HG03469 (cell line): ENCODE measurements around the gene EHMT1.
"Not testable (repeated sequence)": the region's sequence is repeated elsewhere in the genome, so short reads cannot be mapped to it uniquely, and the experiment has no call there.

ENCODE experiments used
- ATAC-seq: cut with Tn5 transposase; IDR thresholded peaks from one replicate; pipeline ENCODE4 v1.9.1; 2021; ENCODE audit warnings: mild to moderate bottlenecking, moderate library complexity, moderate number of reproducible peaks; ENCODE audit not compliant: unreplicated experiment

EHMT1 gene

DNA sequence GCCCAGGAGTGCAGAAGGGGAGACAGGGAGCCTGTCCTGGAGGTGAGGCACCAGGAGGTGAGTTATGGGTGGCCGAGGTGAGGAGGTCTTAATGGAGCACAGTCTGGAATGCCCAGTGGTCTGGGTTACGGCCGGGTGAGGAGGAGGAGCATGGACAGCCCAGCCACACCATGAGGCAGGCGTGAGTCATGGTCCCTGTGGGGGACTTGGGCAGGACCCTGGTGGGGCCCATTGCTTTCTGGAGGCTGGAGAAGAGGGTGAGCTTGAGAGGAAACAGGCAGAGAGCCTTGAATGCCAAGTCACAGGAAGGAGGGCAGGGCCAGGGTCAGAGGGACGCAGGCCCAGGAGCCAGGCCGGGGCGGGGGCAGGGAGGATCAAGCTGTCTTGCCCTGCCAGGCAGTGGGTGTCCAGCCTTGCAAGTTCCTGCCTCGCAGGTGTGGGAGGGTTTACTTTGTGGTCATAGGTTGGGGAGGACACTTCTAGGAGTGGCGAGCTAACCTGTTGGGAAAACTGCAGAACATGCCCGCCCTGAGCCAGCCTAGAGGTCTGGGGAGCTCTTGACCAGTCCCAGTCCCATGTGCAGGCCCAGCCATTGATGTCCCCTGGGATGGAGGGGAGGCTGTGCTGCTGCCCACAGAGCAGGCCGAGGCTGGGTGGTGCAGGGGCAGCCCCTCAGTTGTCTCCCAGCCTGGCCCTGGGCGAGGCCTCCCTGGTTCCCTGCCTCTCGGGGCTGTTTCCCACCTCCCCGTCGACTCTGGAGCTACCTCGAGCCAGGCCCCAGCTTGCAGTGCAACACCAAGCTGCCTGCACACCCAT, 261.6 kb downstream of the EHMT1 start:
- ATAC-seq, result no peak

DNA sequence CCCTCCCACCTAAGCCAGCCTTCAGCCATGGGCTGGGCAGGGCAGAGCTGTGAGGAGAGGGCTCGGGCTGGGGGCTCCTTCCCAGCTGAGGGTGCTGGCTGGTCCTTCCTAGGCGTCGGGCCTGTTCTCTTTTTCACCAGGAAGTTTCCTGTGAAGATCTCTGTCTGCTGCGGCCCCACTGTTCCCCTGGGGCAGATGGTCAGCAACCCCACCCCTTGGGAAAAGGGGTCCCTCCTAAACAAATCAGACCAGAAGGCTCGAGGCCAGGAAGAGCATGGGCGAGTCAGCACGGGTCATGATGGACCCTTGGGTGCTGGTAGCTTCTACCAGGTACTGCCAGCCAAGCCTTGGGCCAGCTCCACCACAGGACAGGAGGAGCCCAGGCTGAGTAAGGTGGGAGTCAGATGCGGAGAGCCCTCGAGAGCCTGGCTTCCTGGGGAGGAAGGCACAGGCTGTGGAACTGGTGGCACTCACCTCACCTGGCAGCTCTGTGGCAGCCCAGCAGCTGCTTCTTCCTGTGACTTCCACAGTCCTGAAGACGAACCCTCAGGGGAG, 262.2 kb downstream of the EHMT1 start:
- no peak for ATAC-seq

DNA sequence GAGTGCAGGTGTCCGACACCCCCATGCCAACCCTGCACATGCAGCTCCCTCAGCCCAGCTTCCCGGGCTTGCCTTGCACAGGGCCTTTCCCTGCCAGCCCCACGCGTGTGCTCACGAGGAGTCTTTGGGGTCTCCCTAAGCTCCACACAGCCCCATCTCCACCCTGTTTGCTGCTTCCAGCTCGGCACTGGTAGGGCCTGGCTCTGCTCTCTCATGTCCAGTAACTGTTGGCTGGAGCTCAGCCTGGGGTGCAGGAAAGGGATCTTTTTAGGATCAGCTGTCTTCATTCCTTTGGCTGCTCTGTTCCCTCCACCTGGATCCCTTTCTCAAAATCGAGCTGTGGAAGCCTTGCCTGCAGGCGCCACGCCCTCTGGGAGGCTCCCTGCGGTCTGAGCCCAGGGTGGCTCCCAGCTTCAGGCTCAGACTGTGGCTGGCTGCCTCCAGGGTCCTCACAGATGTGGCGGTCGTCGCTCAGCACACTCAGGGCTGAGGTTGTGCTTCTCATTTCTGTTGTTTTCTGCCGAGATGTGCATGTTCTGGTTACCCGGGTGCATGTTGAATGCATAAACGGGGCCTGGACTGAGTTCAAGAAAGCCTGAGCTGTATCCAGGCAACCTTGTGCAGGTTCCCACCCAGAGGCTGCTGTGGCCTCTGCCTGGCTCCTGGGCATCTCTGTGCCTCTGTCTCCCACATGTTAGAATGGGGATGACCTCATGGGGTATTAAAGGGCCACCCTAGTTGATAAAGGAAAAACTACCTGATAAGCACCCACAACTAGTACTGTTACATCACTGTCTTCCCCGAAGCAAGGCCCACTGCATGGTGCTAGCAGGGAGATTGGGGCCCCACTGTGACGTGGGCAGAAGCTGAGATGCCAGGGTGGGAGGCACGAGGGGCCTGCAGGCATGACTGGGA, 263.0 kb downstream of the EHMT1 start:
- no peak for ATAC-seq

DNA sequence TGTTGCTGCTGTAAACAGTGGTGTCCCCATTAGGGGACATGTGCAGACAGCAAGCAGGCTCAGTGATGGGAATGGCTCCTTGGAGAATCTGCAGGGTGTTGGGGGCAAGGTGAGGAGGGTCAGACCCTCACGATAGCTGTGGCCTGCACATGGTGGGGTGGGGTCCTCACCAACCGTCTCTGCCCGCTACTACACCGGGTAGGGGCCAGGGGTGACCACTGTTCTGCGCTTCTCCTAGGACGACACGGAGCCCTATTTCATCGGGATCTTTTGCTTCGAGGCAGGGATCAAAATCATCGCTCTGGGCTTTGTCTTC, 263.7 kb downstream of the EHMT1 start:
- no peak for ATAC-seq

DNA sequence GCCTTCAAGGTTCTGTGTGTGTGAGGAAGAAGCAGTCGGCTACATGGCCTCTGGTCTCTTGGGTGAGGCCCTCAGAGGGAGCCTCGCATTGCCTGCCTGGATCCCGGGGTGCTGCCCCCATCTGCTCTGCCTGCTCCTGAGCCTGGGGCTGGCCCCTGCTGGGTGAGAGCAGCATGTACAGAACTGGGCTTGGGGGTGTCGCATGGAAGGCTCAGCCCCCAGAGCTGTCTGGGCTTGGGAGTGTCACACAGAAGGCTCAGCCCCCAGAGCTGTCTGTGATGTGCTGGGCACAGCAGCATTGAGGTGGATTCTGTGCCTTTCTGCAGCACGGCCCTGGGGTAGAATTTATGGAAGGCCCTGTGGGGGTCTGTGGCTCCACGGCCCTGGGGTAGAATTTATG, 265.2 kb downstream of the EHMT1 start:
- not testable (repeated sequence) for ATAC-seq

DNA sequence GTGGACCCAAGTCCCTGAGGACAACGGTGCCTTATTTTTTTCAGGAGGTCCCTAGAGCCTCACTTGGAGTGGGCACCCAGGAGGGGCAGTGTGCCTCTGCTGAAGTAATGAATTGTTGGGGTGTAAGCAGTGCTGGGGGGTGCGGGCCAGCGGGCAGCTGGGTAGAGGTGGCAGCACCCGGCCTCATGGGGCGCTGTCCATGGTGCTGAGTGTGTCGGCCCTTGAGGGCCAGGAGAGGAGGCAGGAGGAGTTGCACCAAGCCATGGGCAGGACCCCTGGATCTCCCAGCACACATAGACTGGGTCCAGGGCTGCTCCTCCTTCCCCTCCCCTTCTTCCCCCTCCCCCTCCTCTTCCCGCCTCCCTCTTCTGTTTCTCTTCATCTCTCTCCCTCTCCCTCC, 265.7 kb downstream of the EHMT1 start:
- not testable (repeated sequence) for ATAC-seq

DNA sequence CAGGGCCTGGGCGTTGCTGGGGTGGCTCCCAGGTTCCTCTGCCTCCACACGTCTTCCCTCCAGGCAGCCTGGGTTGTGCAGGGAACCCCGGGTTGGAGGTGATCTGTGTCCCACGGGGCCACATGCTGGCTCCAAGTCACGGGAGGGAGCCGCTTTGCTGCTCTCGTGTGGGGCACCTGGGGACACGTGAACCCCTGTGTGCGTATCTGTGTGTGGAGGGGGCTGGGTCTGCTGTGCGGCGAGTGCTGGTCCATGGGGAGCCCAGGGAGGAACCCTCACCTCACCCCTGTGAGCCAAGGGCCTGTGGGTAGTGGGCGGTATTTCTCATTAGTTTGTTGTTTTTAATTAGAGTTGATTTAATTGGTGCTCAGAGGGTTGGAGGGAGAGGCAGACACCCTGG, 266.3 kb downstream of the EHMT1 start:
- not testable (repeated sequence) for ATAC-seq
